Measurements from ENCODE around the gene AMOTL1.

AMOTL1 gene

DNA sequence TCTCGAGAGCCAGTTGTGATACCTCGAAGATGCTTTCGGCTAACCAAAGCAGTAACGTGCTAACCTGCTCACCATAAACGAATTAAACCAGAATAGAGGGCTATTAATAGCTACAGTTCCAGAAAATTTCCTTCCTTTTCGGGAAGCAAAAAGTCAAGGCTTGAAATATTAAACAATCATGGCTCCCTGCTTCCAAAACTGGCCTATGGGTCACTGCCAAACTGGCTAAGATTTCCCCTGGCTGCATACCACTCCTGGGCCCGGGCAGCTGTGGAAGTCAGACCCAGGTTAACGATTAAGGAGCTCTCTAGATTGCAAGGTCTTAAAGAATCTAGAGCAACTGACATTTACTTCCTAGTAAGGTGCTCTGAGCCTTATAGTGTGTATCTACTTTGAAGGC, 1.7 kb downstream of the AMOTL1 start:
- TF ChIP-seq, protein P1, sequence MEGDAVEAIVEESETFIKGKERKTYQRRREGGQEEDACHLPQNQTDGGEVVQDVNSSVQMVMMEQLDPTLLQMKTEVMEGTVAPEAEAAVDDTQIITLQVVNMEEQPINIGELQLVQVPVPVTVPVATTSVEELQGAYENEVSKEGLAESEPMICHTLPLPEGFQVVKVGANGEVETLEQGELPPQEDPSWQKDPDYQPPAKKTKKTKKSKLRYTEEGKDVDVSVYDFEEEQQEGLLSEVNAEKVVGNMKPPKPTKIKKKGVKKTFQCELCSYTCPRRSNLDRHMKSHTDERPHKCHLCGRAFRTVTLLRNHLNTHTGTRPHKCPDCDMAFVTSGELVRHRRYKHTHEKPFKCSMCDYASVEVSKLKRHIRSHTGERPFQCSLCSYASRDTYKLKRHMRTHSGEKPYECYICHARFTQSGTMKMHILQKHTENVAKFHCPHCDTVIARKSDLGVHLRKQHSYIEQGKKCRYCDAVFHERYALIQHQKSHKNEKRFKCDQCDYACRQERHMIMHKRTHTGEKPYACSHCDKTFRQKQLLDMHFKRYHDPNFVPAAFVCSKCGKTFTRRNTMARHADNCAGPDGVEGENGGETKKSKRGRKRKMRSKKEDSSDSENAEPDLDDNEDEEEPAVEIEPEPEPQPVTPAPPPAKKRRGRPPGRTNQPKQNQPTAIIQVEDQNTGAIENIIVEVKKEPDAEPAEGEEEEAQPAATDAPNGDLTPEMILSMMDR (IDR thresholded peaks at IDR 0.05; ENCODE audit: insufficient read depth, missing control alignments) = no peak
- FAIRE-seq (no peak), DNase-seq (ENCODE audit: insufficient read length, low spot score) (no peak)

DNA sequence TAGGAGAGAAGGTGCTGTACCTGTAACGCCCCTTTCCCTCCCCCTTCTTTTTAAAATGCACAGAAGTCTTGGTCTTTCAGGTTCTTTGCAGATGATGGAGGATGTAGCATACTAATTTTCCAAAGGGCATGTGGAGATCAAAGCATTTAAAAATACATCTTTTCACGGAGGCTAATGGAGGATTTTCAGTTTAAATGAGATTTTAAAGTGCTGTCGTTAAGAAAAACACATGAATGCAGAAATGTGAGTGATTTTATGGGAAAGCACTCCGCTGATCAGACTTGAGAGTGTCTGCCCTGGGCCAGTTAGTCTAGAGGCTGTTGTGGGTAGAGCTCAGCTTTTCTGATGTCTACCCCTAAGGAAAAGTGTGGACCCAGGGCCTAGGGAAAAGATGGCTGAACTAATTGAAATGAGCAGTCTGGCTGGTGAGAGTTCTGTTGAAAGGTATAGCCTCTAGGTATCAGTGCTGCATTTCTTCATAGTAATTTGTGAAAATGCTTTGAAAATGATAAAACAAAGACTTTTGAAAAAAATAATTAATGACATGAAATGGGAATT, 2.5 kb downstream of the AMOTL1 start:
- no peak for FAIRE-seq
- TF ChIP-seq, protein P1 (IDR thresholded peaks at IDR 0.05; ENCODE audit: insufficient read depth, missing control alignments) = no peak
- DNase-seq (ENCODE audit: insufficient read length, low spot score) = no peak

DNA sequence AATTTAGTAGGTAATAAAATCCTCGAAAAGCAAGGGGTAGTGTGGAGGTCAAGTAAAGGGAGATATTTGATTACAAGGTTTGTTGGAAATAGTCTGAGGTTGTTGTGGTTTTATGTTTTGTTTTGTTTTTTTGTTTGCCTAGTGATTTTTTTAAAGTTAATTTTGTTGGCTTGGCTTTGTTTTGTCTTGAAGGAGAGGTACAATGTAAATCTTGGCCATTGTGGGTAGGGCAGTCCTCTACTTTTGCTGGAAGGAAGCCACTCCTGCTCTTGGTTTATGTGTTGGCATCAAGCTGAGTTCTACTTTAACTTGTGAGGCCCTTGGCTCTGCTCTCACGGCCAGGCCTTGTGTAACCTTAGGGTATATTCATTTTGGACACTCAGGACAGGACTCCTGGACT, 3.2 kb downstream of the AMOTL1 start:
- DNase-seq (ENCODE audit: insufficient read length, low spot score) = no peak
- TF ChIP-seq, protein P1 (IDR thresholded peaks at IDR 0.05; ENCODE audit: insufficient read depth, missing control alignments) = no peak
- no peak for FAIRE-seq

DNA sequence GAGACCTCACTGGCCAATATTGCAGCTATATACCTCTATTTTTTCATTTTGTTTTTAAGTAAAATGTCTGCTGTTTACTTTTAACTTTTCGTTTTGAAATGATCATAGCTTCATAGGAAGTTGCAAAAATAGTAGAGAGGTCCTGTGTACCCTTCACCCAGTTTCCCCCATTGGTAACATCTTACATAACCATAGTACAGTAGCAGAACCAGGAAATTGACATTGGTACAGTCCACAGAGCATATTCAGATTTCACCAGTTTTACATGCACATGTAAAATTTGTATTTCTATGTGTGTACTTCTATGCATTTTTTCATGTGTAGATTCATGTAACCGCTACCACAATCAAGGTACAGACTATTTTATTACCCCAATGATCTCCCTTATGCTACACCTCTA, 3.8 kb downstream of the AMOTL1 start:
- FAIRE-seq (no peak), DNase-seq (ENCODE audit: insufficient read length, low spot score) (no peak)
- TF ChIP-seq, protein P1 (IDR thresholded peaks at IDR 0.05; ENCODE audit: insufficient read depth, missing control alignments) = no peak

DNA sequence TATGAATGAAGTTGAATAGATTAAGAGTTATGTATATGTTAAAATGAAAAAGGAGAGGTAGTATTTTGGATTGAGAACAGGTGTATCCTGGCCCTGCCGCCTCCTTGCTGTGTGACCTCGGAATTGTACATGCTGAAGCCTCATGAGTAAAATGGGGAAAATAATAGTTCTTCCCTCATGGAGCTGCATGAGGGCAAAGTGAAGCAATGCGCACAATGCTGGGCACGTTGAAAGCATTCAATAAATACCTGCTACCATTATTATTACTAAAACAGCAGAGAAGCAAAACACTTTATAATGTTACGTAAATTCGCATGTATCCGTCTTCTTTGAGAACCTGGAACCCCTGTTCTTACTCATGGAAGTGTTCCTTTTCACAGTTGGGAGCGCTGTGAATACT, 5.7 kb downstream of the AMOTL1 start:
- FAIRE-seq = no peak
- DNase-seq (ENCODE audit: insufficient read length, low spot score) = no peak

DNA sequence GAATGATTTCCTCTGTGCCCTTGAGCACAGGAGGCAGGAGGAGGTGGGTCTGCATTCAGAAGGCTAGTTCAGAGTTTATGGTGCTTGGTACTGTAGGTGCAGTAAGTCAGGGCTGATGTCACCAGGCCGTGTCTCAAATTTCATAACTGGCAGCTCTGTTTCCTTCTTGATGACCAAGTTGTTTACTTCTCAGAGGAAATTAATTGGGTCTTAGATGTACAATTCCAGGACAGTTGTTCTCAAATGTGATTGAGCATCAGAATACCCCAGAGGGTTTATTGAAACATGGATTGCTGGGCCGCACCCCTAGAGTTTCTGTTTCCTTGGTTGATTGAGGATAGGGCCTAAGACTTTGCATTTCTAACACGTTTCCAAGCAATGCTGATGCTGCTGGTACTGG, 6.2 kb downstream of the AMOTL1 start:
- FAIRE-seq (no peak), DNase-seq (ENCODE audit: insufficient read length, low spot score) (no peak)
- TF ChIP-seq, protein P1 (IDR thresholded peaks at IDR 0.05; ENCODE audit: insufficient read depth, missing control alignments) = no peak

More for the DNA sequence above, 5.7 kb downstream of the AMOTL1 start:
- TF ChIP-seq, protein P1 (IDR thresholded peaks at IDR 0.05; ENCODE audit: insufficient read depth, missing control alignments) = no peak

DNA sequence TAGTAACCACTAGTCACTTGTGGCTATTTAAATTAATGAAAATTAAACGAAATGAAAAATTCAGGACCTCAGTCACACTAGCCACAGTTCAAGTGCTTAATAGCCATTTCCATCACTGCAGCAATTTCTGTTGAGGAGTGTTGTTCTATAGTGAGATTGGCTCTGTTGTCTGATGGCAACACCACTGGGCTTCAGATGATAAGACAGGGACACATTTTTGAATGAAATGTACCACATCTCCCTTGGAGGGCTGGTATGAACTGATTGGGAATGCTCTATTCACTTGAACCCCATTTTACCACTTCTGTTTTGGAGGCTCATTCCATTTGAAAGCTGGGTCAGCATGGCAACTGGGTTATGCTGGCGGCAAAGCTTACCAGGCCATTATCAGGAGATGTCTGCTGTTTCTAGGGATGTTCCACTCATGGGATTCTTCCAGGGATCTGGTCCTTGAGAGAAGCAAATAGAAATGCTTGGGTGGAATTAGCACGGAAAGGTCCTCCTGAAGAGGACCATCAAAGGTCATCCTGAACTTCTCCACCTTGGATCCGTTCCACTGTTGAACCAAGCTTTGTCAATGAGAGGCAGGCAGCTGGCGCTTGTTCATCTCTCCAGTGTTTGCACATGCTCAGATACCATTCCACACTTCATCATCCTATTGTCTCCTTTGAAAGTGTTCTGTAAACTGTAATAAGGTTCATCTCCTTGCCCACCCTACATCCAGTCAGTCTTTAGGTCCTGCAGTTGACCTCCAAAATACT, 7.6 kb downstream of the AMOTL1 start:
- FAIRE-seq = no peak
- TF ChIP-seq, protein P1 (IDR thresholded peaks at IDR 0.05; ENCODE audit: insufficient read depth, missing control alignments) = no peak
- DNase-seq (ENCODE audit: insufficient read length, low spot score) = no peak
